ENCODE results near the gene PPP2R2D. TPM values are rescaled to one million over a fixed set of nuclear protein-coding genes. Genes with fewer than 3 reads are reported as not detected.

Gene PPP2R2D
- total RNA-seq, 1 donor from 2014 or later: 30.0 TPM

GRCh38 chr10:131961777-131962662 lies 61.2 kb downstream of the PPP2R2D start:
- no peaks in the 10 kb centered on the region for H3K4me1 ChIP-seq
- no peaks in the 10 kb centered on the region for H3K27me3 ChIP-seq (ENCODE audit: low read depth)
- DNase-seq (no peak), ATAC-seq (no peak)
- intact Hi-C loops (cut with DNase I): no loop called here
- H3K27ac ChIP-seq: no peak overlapping the region
- H3K36me3 ChIP-seq: peaks cover 19% of the 10 kb centered on the region
- H3K4me3 ChIP-seq: peak overlapping the region; percentile 17
- TF ChIP-seq, protein P1, sequence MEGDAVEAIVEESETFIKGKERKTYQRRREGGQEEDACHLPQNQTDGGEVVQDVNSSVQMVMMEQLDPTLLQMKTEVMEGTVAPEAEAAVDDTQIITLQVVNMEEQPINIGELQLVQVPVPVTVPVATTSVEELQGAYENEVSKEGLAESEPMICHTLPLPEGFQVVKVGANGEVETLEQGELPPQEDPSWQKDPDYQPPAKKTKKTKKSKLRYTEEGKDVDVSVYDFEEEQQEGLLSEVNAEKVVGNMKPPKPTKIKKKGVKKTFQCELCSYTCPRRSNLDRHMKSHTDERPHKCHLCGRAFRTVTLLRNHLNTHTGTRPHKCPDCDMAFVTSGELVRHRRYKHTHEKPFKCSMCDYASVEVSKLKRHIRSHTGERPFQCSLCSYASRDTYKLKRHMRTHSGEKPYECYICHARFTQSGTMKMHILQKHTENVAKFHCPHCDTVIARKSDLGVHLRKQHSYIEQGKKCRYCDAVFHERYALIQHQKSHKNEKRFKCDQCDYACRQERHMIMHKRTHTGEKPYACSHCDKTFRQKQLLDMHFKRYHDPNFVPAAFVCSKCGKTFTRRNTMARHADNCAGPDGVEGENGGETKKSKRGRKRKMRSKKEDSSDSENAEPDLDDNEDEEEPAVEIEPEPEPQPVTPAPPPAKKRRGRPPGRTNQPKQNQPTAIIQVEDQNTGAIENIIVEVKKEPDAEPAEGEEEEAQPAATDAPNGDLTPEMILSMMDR (IDR thresholded peaks at IDR 0.05): no peak
- no peaks in the 10 kb centered on the region for H3K9me3 ChIP-seq

GRCh38 chr10:131963350-131963749 lies 62.5 kb downstream of the PPP2R2D start:
- H3K4me3 ChIP-seq: no peak overlapping the region
- no peak overlapping the region for H3K27ac ChIP-seq
- TF ChIP-seq, protein P1 (IDR thresholded peaks at IDR 0.05): no peak
- H3K4me1 ChIP-seq: no peaks in the 10 kb centered on the region
- H3K27me3 ChIP-seq (ENCODE audit: low read depth): no peaks in the 10 kb centered on the region
- intact Hi-C loops (cut with DNase I): no loop called here
- DNase-seq: no peak
- ATAC-seq: no peak
- H3K36me3 ChIP-seq: peaks cover 20% of the 10 kb centered on the region
- H3K9me3 ChIP-seq: no peaks in the 10 kb centered on the region

DNA sequence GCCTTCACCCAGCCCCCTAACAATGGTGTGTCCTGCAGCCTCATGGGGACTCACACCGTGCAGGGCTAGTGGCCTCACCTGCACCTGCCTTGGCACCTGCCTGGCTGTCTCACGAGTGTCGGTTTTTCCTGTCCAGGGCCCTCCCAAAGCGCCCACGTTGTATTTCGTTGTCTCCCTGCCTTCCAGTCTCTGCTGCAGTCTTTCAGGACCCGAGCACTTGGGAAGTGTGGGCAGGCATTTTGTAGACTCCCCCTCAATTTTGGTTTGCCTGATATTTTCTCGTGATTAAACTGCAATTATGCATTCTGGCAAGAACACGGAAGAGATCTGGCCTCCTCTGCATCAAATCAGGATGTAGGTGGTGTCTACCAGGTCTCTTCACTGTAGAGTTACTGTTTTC lies 63.0 kb downstream of the PPP2R2D start:
- TF ChIP-seq, protein P1 (IDR thresholded peaks at IDR 0.05): no peak
- no peaks in the 10 kb centered on the region for H3K9me3 ChIP-seq
- H3K27ac ChIP-seq: no peak overlapping the region
- no peak for DNase-seq
- H3K36me3 ChIP-seq: peaks cover 25% of the 10 kb centered on the region
- no peaks in the 10 kb centered on the region for H3K4me1 ChIP-seq
- no peaks in the 10 kb centered on the region for H3K27me3 ChIP-seq (ENCODE audit: low read depth)
- H3K4me3 ChIP-seq: no peak overlapping the region
- intact Hi-C loops (cut with DNase I): no loop called here
- no peak for ATAC-seq

DNA sequence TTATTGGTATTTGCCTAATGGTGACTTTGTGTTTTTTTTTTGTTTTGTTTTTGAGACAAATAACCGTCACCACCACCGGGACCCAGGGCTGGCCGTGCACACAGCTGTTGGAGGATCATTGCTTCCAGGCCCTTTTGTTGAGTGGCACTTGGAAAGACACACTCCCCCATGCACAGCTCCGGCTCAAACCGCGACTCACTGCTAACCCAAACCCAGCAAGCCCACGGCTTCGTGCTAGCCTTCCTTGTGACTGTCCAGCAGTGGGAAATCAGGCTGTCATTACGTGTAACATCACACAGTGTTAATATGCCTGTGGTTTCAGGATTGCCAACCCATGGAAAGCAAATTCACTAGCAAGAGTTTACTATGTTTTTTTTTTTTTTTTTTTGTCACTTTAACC lies 63.5 kb downstream of the PPP2R2D start:
- no peak for ATAC-seq
- Histone ChIP-seq H3K4me3 (no peak overlapping the region), H3K36me3 (peaks cover 29% of the 10 kb centered on the region), H3K9me3 (no peaks in the 10 kb centered on the region), H3K4me1 (no peaks in the 10 kb centered on the region), H3K27ac (no peak overlapping the region), H3K27me3 (ENCODE audit: low read depth) (no peaks in the 10 kb centered on the region)
- intact Hi-C loops (cut with DNase I): no loop called here
- DNase-seq: no peak
- TF ChIP-seq, protein P1 (IDR thresholded peaks at IDR 0.05): no peak

DNA sequence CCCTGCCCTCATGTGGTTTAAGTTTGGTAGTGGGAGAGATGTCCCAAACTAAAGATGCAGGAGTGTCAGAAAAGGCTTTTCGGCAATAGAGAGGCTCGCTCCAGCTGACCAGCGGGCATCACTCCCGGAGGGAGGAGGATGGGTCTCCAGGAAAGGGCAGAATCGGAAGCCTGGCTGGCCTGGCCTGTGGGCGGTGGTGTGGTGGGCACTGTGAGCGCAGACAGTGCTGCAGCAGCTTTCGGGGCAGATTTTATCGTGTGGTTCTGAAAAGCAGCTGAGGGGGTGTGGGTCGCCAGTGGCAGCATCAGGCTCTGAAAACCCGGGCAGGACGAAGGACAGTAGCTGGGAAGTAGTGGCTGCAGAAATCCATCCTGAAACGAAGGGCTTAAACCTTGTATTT lies 68.1 kb downstream of the PPP2R2D start:
- ATAC-seq (no peak), DNase-seq (no peak)
- TF ChIP-seq, protein P1 (IDR thresholded peaks at IDR 0.05): no peak
- H3K27ac ChIP-seq: no peak overlapping the region
- intact Hi-C loops (cut with DNase I): no loop called here
- no peaks in the 10 kb centered on the region for H3K27me3 ChIP-seq (ENCODE audit: low read depth)
- peaks cover 14% of the 10 kb centered on the region for H3K4me1 ChIP-seq
- H3K4me3 ChIP-seq: no peak overlapping the region
- H3K36me3 ChIP-seq: peaks cover 49% of the 10 kb centered on the region
- H3K9me3 ChIP-seq: no peaks in the 10 kb centered on the region

Measured in lower lobe of right lung (tissue), 2 donors.